ENCODE data around the gene TMED3. TPM values are rescaled to one million over a fixed set of nuclear protein-coding genes. Genes with fewer than 3 reads are reported as not detected.

TMED3 gene
- total RNA-seq: 148 and 191 TPM in 2 replicates

GRCh38 chr15:79310985-79311900 is at the start of gene TMED3:
Gene TMED3 (plus strand): TSS chr15:79311112. CDS start chr15:79311250, 138 bp downstream.

GRCh38 chr15:79282371-79283251 is 28.3 kb upstream of the TMED3 start, which contains the start of gene ANKRD34C:
Gene ANKRD34C (plus strand): TSS chr15:79282722. CDS start chr15:79293285, 10,563 bp downstream.

Other genes starting within 250 kb of the TMED3 start
- gene RASGRF1, start 220.3 kb upstream of the TMED3 start, total RNA-seq: not detected in 2 replicates
- not detected in 2 replicates for gene ANKRD34C, start 28.4 kb upstream of the TMED3 start, total RNA-seq
- 0.54 and 0.56 TPM in 2 replicates for gene MINAR1, start 121.2 kb downstream of the TMED3 start, total RNA-seq

Measured in endothelial cell of coronary artery (primary cell).